SH-SY5Y (cell line): Measurements from ENCODE around the gene CBLN3.

Experiments used
- GATA2 ChIP-seq: IDR thresholded peaks from 2 replicates; pipeline ENCODE4 v1.6.1; 2011; ENCODE audit warnings: mild to moderate bottlenecking, low read depth, low read length
- GATA3 ChIP-seq: IDR thresholded peaks from 2 replicates; pipeline ENCODE4 v1.6.1; 2011; ENCODE audit warnings: low read depth, mild to moderate bottlenecking, low read length, moderate library complexity

Gene CBLN3

GRCh38 chr14:24434676-24435075 is 5.2 kb upstream of the CBLN3 start:
- TF ChIP-seq GATA3 (no peak), GATA2 (no peak)

DNA sequence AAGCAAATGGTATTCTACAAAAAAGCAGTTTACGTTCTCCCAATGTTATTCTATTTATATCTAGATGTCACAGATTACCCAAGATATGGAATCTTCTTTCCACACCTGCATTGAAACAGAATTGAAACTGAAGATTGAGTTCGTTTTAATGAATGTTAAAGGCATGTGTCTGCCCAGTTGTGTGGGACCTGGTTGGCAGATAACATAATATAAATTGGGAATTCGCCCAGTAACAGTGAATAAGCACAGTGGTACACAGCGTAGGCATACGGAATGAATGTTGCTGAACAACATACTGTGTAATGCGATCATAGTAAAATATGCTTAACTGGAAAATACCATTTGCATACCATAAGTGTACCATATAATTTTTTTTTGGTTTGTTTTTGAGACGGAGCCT is 4.6 kb upstream of the CBLN3 start:
- TF ChIP-seq GATA2 (no peak), GATA3 (no peak)

- TF ChIP-seq GATA3 (no peak), GATA2 (no peak)
Measured at GRCh38 chr14:24432259-24433131, 3.0 kb upstream of the CBLN3 start.

- TF ChIP-seq GATA3 = no peak
- TF ChIP-seq GATA2 = no peak
Measured at GRCh38 chr14:24431569-24432258, 2.2 kb upstream of the CBLN3 start.

DNA sequence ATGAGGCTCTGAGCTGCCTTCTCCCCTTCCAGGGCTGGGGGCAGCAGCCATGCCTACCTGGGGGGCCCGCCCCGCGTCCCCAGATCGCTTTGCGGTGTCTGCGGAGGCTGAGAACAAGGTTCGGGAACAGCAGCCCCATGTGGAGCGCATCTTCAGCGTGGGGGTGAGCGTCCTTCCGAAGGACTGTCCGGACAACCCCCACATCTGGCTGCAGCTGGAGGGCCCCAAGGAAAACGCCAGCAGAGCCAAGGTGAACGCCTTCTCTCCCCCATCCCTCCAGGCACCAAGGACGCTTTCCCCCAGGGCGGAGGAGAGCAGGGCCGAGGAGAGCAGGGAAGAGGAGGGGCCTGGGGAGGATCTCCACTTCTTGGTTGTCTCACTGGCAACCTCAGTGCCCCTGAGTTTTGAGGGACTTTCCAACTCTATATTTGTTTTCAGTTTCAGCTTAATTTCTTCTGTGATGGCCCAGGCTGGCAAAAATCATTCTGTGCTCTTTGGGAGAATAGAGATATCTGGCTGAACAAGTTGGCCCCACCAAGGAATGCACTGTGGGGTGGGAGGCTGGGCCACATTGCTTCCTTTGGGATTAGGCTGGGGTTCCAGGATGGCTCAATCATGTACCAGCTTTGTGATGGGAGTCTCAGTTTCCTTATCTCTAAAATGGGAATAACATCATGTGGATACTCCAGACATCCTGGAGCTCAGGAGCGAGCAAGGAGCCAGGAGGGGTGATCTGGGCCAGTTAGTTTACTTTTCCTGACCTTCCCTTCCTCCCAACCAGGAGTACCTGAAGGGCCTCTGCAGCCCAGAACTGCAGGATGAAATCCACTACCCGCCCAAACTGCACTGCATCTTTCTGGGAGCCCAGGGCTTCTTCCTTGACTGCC is 1.5 kb upstream of the CBLN3 start:
- TF ChIP-seq GATA3 (no peak), GATA2 (no peak)

GRCh38 chr14:24430143-24430681 is 744 bp upstream of the CBLN3 start:
- TF ChIP-seq GATA3 (no peak), GATA2 (no peak)

DNA sequence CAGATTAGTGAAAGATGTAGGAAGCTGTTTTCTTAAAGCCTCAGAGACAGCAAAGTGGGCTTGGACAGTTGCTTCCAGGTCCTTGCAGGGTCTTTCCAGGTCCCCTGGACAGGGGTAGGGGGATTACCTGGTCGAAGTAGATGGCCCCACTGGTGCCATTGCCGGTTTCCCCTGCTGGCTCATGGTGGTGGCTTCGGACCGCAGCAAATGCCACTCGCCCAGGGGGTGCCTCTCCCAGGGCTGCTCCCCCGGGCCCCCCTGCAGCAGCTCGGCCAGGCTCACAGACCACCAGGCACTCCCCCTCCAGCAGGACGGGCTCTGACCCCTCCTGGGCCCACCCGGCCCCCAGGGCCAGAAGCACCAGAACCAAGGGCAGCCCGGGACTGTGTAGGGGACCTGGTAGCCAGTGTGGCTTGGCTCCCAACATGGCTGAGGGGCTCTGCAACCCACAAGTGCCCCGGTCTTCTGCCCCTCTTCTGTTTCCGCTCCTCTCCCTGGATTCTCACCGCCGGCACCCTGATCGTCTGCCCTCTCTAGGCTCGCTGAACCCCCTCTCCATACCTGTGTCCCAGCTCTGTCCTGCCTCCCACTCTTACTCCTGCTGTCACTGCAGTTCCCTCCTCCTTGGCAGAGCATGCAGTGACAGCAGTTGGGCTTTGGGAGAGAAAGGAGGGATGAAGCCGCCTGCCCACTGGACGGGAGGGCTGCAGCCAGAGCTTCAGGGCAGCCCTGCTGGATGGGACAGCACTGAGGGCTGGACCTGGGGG is 657 bp downstream of the CBLN3 start:
- TF ChIP-seq GATA2 (no peak), GATA3 (no peak)

DNA sequence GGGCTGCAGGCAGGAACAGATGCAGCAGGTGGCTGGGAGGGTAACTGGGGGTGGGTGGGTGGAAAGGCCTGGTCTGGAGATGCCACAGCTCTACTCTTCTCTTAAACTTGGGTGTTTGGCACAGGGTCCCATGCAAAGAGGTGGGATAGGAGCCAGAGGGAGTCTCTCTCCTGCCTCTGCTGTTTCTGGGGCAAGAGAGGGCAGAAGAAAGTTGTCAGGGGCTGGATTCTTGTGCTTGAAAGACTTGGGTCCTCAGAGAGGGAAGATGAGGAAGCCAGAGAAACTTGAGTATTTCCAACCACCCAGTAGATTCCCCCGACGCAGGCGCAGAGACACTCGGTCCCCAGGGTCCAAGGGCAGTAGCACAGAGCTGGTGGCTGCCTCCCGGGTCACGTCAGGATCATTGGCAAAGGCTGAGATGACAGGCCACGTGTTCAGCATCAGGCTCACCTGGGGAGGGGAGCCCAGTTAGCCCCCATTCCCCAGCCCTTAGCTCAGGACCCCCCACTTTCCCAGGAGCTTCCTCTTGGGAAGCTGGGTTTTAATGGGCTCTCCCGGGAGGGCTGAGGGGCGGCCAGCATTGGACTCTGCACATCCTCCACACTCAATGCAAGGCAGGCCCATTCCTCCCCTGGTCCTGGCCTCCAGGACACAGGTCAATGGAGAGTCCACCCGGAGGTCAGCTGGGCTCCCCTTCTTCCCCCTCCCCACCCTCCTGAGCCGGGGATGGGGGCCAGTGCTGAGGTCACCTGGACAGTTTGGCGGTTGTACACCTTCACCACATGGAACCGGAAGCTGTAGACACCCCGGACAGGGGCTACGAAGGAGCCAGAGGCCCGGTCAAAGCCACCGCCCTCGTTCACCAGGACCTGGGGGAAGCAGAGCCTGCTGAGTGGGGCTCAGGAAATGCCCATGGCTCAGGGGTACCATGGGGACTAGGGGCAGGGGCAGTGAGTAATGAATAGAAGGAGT is 1.6 kb downstream of the CBLN3 start:
- no peak for TF ChIP-seq GATA3
- no peak for TF ChIP-seq GATA2

DNA sequence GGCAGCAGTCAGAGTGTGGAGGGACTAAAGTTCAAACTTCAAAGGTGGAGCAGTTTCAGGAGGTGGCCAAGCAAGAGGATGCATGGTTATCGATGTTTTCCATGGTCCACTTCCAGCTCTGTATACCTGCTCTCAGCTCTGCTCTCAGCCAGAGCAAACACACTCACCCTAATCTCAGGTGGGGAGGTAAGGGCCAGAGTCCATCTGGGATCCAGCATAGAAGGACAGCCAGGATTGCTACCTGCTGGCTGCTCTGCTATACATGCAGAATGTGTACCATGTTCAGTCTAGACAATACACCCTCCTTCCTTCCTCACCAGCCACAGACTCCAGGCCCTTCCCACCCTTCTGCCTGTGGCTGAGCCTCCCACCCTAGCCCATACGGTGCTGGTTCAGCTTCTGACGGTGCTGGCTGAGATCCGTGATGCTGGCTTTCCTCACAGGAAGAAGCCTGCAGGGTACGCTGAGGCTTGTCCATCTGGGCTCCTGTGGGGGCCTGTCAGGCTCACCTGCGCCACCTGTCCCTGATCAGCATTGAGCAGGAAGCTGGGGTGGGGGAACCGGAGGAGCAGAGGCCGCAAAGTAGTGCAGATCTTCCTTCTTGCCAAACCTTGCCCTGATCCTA is 2.4 kb downstream of the CBLN3 start:
- no peak for TF ChIP-seq GATA2

DNA sequence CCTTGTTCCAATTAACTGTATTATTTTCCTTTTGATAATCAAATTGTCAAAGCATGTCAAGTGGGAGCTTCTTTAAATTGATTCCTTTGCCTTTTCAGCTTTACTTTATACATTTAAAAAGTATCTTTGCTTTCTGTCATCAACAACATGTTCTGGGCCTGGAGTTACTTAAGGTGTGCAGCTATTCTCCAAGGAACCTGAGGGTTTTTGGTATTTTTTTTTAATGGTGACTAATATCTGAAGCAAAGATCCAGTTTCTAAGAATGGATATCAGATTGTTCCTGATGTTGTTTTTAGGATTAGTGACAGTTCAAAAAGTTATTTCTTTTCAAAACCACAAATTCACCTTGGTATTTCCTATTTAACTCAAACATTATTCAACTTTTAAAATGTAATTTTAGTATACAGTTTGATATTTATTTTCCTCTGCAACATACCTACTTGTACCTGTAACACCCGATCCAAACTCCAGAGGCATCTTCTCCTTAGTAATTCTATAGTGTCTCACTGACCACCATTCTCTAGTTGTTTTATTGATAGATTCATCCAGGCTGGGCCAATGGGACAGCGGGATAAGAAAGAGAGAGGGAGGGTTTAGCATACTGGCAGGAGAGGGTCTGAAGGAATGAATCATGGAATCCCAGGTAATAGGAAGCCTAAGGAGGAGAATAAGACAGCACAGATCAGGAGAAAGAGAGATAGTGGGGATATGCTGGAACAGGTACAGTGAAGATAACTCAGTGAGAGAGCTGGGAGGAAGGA is 3.1 kb downstream of the CBLN3 start:
- no peak for TF ChIP-seq GATA2
- no peak for TF ChIP-seq GATA3

GRCh38 chr14:24425704-24426103 is 3.8 kb downstream of the CBLN3 start:
- no peak for TF ChIP-seq GATA2
- TF ChIP-seq GATA3 = no peak
